Neural progenitor cell (in vitro differentiated cells): ENCODE results near the gene HAND1. TPM values are rescaled to one million over a fixed set of nuclear protein-coding genes. Genes with fewer than 3 reads are reported as not detected.

Experiments
- DNase-seq: peaks from one replicate; pipeline ENCODE4 v3.0.0-alpha.2; 2016; ENCODE audit warnings: low spot score
- H2AFZ ChIP-seq: fragments of 200-600 bp; sonication (generic); replicated peaks from 2 replicates; pipeline ENCODE4 v1.6.1; 2016; ENCODE audit warnings: antibody characterized with exemption
- H3F3A ChIP-seq: fragments of 200-600 bp; sonication (generic); 2 replicates; pipeline ENCODE4 v1.6.1; 2016; ENCODE audit warnings: antibody characterized with exemption, low read depth
- H3K27ac ChIP-seq: fragments of 200-600 bp; sonication (generic); 2 replicates; pipeline ENCODE4 v1.5.1; 2016; ENCODE audit warnings: mild to moderate bottlenecking
- H3K27me3 ChIP-seq: fragments of 200-600 bp; sonication (generic); 2 replicates; pipeline ENCODE4 v1.6.1; 2016; ENCODE audit warnings: mild to moderate bottlenecking, moderate library complexity
- H3K36me3 ChIP-seq: fragments of 200-600 bp; sonication (generic); 2 replicates; pipeline ENCODE4 v1.5.1; 2016
- H3K4me1 ChIP-seq: fragments of 200-600 bp; sonication (generic); 2 replicates; pipeline ENCODE4 v1.6.1; 2016; ENCODE audit warnings: mixed run types
- H3K4me2 ChIP-seq: fragments of 200-600 bp; sonication (generic); 2 replicates; pipeline ENCODE4 v1.6.1; 2016
- H3K4me3 ChIP-seq: fragments of 200-600 bp; sonication (generic); 2 replicates; pipeline ENCODE4 v1.5.1; 2016
- H3K79me2 ChIP-seq: fragments of 200-600 bp; sonication (generic); 2 replicates; pipeline ENCODE4 v1.6.1; 2016; ENCODE audit warnings: low read depth
- H3K9ac ChIP-seq: fragments of 200-600 bp; sonication (generic); 2 replicates; pipeline ENCODE4 v1.6.1; 2016
- H3K9me3 ChIP-seq: fragments of 200-600 bp; sonication (generic); 2 replicates; pipeline ENCODE4 v1.5.1; 2016; ENCODE audit warnings: low read depth
- H4K20me1 ChIP-seq: fragments of 200-600 bp; sonication (generic); 2 replicates; pipeline ENCODE4 v1.6.1; 2016; ENCODE audit warnings: low read depth
- H3K27ac Mint-ChIP-seq: 3 replicates; pipeline ENCODE4 v1.8.0; 2021; ENCODE audit warnings: mixed read lengths
- H3K27me3 Mint-ChIP-seq: 2 replicates; pipeline ENCODE4 v1.8.0; 2022; ENCODE audit warnings: low read depth, mild to moderate bottlenecking, inconsistent platforms, moderate library complexity, mixed read lengths; ENCODE audit not compliant: insufficient read depth
- H3K36me3 Mint-ChIP-seq: 3 replicates; pipeline ENCODE4 v1.8.0; 2021; ENCODE audit warnings: mixed read lengths
- H3K4me1 Mint-ChIP-seq: 3 replicates; pipeline ENCODE4 v1.8.0; 2021; ENCODE audit warnings: mixed read lengths
- H3K4me3 Mint-ChIP-seq: 3 replicates; pipeline ENCODE4 v1.8.0; 2021; ENCODE audit warnings: mild to moderate bottlenecking, moderate library complexity, mixed read lengths
- H3K9me3 Mint-ChIP-seq: 3 replicates; pipeline ENCODE4 v1.8.0; 2020; ENCODE audit warnings: mixed read lengths
- EZH2 ChIP-seq: fragments of 200-600 bp; sonication (generic); IDR thresholded peaks from 2 replicates; pipeline ENCODE4 v1.6.1; 2017; ENCODE audit warnings: antibody characterized with exemption, mild to moderate bottlenecking, moderate library complexity
- EZH2phosphoT487 ChIP-seq: fragments of 200-600 bp; sonication (generic); IDR thresholded peaks from 2 replicates; pipeline ENCODE4 v1.6.1; 2017; ENCODE audit warnings: antibody characterized with exemption
- total RNA-seq: library from RNA; depleted of rRNA; stranded (reverse); fragments of >200 nt; gene quantifications from 2 replicates; pipeline ENCODE4 v1.2.3, GENCODE V29; 2015; ENCODE audit warnings: low replicate concordance
- TF ChIP-seq, protein P1 (sequence below): fragments of 200-600 bp; sonication (generic); IDR thresholded peaks from 2 replicates; pipeline ENCODE4 v1.5.1; 2017; ENCODE audit warnings: antibody characterized with exemption, mild to moderate bottlenecking

Gene HAND1
- total RNA-seq, 1 donor from 2014 or later: not detected

GRCh38 chr5:154440540-154440939 is 37.5 kb downstream of the HAND1 start:
- Histone ChIP-seq H4K20me1 (no peaks in the 10 kb centered on the region), H3K4me1 (peaks cover 5% of the 10 kb centered on the region), H3K9ac (no peak overlapping the region), H3F3A (no peaks in the 10 kb centered on the region), H3K79me2 (peaks cover 11% of the 10 kb centered on the region), H2AFZ (no peak overlapping the region), H3K4me2 (no peak overlapping the region), H3K36me3 (peaks cover 8% of the 10 kb centered on the region), H3K27ac (no peak overlapping the region), H3K4me3 (no peak overlapping the region), H3K9me3 (no peaks in the 10 kb centered on the region), H3K27me3 (no peaks in the 10 kb centered on the region)
- Mint-ChIP-seq H3K4me3 (no peak overlapping the region), H3K36me3 (peaks cover 41% of the 10 kb centered on the region), H3K9me3 (peaks cover 3% of the 10 kb centered on the region), H3K4me1 (peaks cover 9% of the 10 kb centered on the region), H3K27ac (no peak overlapping the region), H3K27me3 (no peaks in the 10 kb centered on the region)
- no peak for DNase-seq
- TF ChIP-seq EZH2 (no peak), EZH2phosphoT487 (no peak)
- TF ChIP-seq, protein P1, sequence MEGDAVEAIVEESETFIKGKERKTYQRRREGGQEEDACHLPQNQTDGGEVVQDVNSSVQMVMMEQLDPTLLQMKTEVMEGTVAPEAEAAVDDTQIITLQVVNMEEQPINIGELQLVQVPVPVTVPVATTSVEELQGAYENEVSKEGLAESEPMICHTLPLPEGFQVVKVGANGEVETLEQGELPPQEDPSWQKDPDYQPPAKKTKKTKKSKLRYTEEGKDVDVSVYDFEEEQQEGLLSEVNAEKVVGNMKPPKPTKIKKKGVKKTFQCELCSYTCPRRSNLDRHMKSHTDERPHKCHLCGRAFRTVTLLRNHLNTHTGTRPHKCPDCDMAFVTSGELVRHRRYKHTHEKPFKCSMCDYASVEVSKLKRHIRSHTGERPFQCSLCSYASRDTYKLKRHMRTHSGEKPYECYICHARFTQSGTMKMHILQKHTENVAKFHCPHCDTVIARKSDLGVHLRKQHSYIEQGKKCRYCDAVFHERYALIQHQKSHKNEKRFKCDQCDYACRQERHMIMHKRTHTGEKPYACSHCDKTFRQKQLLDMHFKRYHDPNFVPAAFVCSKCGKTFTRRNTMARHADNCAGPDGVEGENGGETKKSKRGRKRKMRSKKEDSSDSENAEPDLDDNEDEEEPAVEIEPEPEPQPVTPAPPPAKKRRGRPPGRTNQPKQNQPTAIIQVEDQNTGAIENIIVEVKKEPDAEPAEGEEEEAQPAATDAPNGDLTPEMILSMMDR: no peak

DNA sequence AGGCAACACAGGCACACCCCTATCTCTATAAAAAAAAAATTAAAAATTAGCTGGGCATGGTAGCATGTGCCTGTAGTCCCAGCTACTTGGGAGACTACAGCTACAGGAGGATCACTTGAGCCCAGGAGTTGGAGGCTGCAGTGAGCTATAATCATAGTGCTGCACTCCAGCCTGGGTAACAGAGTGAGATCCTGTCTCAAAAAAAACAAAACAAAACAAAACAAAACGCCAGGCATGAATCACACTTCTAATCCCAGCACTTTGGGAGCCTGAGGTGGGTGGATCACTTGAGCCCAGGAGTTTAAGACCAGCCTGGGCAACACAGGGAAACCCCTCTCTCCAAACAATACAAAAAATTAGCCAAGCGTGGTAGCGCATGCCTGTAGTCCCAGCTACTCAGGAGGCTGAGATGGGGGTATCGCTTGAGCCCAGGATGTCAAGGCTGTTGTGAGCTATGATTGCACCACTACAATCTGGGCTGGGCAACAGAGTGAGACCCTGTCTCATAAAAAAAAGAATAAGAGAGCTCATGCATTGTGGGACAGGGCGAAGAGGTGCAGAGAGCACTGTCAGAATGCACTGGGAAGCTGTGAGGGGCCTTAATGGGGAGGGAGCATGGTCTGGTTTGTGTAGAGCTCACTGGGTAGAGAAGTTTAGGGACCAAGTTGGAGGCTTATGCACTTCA is 40.6 kb downstream of the HAND1 start:
- H3K4me2 ChIP-seq: no peak overlapping the region
- H3K4me3 ChIP-seq: no peak overlapping the region
- peaks cover 42% of the 10 kb centered on the region for H3K36me3 Mint-ChIP-seq
- H3K4me1 ChIP-seq: no peaks in the 10 kb centered on the region
- H3K27me3 Mint-ChIP-seq: no peaks in the 10 kb centered on the region
- H3K79me2 ChIP-seq: no peaks in the 10 kb centered on the region
- no peak overlapping the region for H3K27ac Mint-ChIP-seq
- H3K36me3 ChIP-seq: peaks cover 8% of the 10 kb centered on the region
- no peak overlapping the region for H3K27ac ChIP-seq
- H3K4me3 Mint-ChIP-seq: no peak overlapping the region
- H3F3A ChIP-seq: no peaks in the 10 kb centered on the region
- TF ChIP-seq, protein P1: no peak
- TF ChIP-seq EZH2phosphoT487: no peak
- H2AFZ ChIP-seq: no peak overlapping the region
- peaks cover 3% of the 10 kb centered on the region for H3K4me1 Mint-ChIP-seq
- no peaks in the 10 kb centered on the region for H3K9me3 ChIP-seq
- H3K9me3 Mint-ChIP-seq: peaks cover 3% of the 10 kb centered on the region
- H3K27me3 ChIP-seq: no peaks in the 10 kb centered on the region
- no peak for DNase-seq
- H4K20me1 ChIP-seq: no peaks in the 10 kb centered on the region
- H3K9ac ChIP-seq: no peak overlapping the region

DNA sequence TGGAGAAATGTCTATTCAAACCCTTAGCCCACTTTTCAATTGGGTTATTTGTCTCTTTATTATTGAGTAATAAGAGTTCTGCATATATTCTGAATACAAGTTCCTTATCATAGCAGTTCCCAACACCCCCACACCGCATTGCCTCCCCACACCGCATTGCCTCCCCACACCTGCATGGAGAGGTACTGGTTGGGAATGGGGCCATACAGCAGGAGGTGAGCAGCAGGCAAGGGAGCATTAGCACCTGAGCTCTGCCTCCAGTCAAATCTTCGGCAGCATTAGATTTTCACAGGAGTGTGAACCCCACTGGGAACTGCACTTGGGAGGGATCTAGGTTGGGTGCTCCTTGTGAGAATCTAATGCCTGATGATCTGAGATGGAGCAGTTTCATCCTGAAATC is 42.8 kb downstream of the HAND1 start:
- no peaks in the 10 kb centered on the region for H3F3A ChIP-seq
- H3K27ac Mint-ChIP-seq: no peak overlapping the region
- H3K79me2 ChIP-seq: no peaks in the 10 kb centered on the region
- no peak overlapping the region for H3K4me3 ChIP-seq
- TF ChIP-seq EZH2: no peak
- no peak for TF ChIP-seq EZH2phosphoT487
- TF ChIP-seq, protein P1: no peak
- peaks cover 3% of the 10 kb centered on the region for H3K9me3 Mint-ChIP-seq
- no peak for DNase-seq
- H3K27ac ChIP-seq: no peak overlapping the region
- peaks cover 33% of the 10 kb centered on the region for H3K36me3 Mint-ChIP-seq
- H4K20me1 ChIP-seq: no peaks in the 10 kb centered on the region
- H3K36me3 ChIP-seq: peaks cover 8% of the 10 kb centered on the region
- H3K4me1 ChIP-seq: no peaks in the 10 kb centered on the region
- no peak overlapping the region for H3K4me2 ChIP-seq
- H3K27me3 Mint-ChIP-seq: peaks cover 3% of the 10 kb centered on the region
- no peak overlapping the region for H3K4me3 Mint-ChIP-seq
- H2AFZ ChIP-seq: no peak overlapping the region
- H3K9ac ChIP-seq: no peak overlapping the region
- H3K4me1 Mint-ChIP-seq: peaks cover 11% of the 10 kb centered on the region
- H3K27me3 ChIP-seq: no peaks in the 10 kb centered on the region
- H3K9me3 ChIP-seq: no peaks in the 10 kb centered on the region
